GM19023 (cell line): ENCODE measurements around the gene ARAP2.
A peak's percentile ranks its signal among the peaks of the same experiment; 100 is the strongest.
"Not testable (repeated sequence)": the region's sequence is repeated elsewhere in the genome, so short reads cannot be mapped to it uniquely, and the experiment has no call there.

ENCODE experiments used
- ATAC-seq: cut with Tn5 transposase; IDR thresholded peaks from one replicate; pipeline ENCODE4 v1.9.1; 2021; ENCODE audit warnings: mild to moderate bottlenecking, moderate library complexity; ENCODE audit not compliant: unreplicated experiment

The ARAP2 gene

DNA sequence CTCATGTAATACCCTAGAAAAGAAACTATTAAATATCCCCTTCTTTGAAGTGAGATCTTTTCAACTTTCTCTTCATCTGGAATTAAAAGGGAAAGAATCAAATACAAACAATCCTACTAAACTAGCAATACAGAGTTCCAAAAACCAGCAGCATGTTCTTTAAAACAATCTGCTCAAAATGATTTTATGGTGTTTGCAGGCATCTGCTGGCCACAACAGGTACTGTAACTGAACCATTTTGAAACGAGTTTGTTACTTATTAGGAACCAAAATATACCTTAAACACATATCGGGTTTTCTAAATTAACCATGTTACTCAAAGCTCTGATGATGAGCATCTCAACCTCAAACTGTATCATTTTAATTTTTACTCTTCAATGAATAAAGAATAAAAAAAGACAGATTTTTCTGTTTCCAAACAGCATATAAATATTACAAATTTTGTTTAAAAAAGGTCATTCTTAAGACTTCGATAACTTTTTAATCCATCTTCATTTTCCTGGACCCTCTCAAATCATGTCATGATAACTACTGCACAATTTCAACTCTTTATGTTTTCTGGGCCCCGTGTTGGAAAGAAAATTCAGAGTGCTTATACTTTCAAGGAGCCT lies 56.5 kb downstream of the ARAP2 start:
- no peak for ATAC-seq

DNA sequence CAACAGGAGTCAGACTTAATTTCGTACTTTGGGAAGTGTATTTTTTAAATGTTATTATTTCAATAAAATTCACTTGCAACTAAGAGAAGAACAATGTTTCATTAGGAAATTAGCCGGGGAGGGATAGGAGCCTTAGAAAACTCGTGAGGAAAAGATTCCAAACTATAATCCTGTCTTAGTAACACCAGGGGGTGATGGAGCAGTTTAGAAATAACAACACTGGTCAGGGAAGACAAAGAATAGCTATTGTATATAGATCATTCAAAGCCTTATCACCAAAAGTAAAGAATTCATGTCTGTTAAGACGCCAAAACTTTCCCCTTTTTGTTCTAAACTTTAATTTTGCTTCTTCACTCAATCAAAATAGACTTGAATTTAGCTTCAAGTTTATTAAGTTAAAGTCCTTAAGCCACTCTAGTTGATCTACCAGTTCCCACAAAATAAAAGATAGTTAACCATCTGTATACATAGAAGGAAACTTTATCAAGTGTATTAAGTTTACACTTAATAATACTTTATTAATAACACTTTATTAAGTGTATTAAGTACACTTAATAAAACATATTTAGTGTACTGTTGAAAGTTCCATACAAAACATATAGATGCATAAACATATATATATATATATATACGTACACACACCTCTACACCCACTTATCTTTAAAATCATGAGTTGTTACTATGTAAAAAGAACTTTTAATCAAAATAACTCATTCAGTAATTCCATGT lies 60.5 kb downstream of the ARAP2 start:
- no peak for ATAC-seq

DNA sequence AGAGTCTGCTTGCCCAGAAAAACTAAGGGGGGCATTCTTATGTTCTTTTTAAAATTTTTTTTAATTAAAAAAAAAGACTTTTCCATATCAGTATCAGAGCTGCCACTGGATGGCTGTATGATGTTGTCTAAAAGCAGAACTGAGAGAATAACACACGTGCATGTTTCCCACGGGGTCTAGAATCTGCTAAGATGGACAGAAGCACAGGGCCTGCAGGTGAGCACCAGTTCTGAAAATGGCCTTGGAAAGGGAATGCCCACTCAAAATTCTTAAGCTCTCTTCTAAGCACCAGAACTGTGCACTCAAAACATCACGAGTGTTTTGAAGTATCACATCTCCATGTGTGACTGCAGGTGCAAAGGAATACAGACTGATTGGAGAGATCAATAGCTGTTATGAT lies 61.1 kb downstream of the ARAP2 start:
- ATAC-seq: no peak

DNA sequence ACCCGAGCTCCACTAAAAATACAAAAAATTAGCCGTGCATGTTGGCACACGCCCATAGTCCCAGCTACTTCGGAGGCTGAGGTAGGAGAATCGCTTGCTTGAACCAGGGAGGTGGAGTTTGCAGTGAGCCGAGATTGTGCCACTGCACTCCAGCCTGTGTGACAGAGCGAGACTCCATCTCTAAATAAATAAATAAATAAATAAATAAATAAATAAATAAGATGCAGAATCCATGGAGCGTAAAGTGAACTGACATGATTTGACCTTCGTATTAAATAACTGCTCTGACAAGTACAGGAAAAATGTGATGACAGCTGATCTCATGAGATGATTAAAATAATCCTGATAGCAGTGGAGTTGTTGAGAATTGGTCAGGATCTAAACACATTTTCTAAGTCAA lies 62.0 kb downstream of the ARAP2 start:
- not testable (repeated sequence) for ATAC-seq

DNA sequence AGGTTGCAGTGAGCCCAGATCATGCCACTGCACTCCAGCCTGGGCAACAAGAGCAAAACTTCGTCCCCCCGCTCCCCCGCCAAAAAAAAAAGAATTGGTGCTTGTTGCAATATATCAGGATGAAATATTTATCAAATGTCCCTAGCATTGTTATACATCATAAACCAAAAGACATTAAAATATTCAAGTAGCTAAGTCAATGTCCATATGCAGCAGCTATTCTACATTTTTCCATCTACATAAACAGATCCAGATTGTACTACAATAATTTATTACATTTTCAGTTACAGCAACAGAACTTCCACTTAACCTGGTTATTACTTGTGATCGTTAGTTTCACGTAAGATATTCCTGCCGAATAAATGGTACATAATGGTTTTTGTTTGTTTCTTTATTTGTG lies 64.1 kb downstream of the ARAP2 start:
- ATAC-seq: no peak

DNA sequence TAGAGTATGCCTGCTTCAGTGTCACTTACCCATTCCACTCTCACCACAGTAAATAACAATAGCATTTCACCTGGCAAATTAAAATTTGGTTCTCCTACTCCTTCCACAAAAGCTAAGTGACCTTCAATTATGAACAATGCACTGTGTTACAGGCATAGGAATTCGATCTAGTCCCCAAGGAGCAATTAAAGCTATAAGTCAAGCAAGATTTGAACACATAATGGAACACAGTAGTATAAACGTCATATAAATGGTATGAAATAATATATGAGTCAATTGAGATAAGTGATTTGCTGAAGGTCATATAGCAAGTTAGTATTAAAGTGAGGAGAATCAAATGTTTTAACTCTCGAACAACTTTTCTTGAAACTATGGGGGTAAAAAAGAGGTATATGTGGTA lies 65.8 kb downstream of the ARAP2 start:
- no peak for ATAC-seq

DNA sequence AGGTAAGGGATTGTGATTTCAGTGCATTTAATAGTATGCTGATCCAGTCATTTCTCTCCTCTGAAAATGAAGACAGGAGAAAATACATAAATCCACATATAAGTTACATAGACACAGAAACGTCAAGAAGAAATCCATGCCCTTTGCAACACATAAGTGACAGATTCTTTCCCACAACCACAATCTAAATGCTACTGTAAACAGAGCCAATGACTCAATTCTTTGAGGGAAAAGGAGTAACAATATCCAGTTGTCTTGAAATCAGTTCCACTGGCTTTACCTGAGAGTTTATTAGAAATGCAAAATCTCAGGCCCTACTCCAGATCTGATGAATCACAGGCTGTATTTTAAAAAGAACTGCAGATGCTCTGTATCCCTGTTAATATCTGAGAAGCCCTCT lies 66.4 kb downstream of the ARAP2 start:
- ATAC-seq: no peak

DNA sequence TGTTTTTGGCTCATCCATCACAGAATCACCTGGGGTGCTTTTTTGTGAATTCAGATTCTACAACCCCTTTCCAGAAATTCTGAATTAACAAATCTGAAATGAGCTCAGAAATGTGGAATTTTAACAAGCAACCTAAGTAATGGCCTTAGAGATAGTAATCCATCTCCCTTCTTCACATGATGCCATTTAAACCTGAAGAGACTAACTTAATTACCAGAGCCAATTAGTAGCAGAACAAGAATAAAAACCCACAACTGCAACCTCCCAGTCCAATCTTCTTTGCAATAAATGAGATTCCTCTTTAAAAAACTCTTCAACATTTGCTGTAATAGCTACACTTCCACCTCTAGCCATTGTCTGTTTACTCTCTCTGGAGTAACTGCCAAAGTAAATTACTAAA lies 69.7 kb downstream of the ARAP2 start:
- ATAC-seq: no peak

DNA sequence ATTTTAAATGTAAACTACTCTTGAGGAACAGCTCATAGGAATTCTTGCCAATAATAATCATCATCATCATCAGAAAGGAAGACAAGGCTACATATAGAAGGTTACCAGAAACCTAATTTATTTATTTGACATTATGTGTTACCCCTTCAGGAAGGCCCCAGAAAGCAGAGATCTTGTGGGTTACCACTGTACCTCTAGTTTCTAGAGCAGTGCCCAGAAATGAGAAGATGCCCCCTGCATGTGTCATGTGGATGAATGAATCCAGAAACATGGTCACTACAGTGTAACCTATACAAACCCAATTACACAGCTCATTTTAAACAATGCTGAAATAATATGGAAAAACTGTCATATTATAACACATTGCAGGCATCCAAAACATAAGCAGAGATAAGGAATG lies 70.4 kb downstream of the ARAP2 start:
- no peak for ATAC-seq

DNA sequence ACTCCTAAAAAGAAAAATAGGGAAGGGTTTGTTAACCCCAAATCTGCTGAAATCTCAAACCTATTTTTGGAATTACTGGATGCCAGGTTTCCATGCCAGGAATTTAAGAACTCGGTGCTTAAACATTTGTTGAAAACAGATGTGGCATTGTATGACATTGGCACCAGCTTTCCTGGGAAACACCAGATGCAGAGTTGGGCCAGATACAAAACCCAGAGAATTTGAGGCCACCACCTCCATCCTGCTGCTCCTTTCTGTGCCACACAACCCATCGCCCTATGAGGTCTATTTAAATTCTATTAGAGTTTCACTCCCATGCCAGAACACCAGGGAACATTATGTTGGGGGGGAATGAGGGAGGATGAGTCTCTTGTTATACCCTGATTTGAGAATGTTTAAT lies 71.7 kb downstream of the ARAP2 start:
- no peak for ATAC-seq

DNA sequence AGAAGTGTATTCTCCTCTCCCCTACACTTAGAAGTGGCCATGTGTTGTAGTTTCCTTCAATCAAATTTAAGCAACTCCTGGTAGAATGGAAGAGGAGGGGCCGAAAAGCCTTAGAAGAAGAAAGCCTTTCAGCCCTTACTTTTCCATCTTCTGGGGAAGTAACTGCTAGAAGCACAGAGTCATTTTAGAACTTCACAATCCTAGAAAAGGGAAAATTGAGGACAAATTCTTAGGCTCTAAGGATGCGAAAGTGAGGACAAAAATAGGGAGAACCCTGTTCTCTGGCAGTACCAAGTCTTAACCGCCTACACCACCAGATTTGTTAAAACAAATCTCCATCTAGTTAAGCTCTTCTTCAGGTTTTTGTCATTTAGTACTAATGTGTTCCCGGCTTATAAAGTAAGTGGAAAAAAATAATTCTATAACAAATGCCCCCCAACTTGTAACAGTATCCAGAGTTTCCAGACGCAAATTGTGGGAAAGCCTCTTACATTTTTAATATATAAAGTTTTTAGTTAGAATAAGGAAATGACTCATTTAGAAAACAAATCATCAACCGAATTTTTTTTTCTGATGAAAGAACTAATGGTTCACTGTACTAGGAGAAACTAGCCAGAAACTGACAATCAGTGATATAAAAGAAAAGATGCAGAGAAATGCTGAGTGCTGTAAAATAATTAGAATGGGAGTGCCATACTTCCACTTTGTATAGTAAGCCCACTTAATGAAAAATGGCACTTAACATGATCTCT lies 76.0 kb downstream of the ARAP2 start:
- ATAC-seq: no peak

DNA sequence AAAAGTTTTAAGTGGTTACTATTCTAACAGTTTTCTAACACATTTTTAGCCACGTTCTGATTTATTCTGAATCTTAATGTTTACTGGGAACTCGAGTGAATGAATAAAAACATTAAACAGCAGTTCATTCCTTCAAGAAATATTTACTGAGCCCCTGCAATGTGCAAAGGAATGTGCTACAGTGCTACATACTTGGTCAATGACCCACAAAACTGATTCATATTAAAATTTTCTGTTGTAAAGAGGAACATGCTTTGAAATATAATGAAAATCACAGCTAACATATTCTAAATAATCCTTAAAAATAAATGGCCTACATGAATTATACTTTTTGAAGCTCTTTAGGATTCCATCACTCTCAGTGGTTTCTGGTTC lies 78.7 kb downstream of the ARAP2 start:
- no peak for ATAC-seq

DNA sequence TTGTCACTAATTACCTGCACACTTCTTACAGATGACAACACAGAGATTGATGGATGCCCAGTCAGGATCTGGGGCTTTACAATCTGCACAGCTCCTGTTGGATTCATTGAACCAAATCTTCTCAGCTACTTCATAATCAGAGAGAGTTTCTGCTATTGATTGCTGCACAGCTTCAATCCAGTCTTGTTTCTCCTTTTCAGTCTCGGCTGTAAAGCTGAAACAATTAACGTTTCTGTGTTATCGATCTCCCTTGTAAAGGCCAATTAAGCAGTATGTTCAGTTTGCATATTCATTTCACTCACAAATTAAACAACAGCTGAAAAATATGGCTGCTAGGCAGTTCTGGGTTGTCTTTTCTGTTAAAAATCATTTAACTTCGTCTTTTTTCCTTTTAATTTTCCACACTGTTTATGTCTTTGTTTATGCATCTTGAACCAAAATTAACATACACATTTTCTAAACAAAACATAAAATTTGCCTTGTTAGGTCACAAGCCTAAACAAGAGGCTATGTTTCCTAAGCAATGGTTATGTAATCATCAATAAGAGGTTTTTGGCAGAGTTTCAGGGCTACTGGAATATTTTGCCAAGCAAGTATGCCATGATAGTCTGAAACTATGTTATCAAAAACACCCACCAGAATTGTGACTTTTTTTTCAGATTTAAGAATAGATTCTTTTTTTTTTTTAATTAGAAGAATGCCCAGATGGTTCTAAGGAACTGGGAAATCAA lies 79.2 kb downstream of the ARAP2 start:
- ATAC-seq: no peak

DNA sequence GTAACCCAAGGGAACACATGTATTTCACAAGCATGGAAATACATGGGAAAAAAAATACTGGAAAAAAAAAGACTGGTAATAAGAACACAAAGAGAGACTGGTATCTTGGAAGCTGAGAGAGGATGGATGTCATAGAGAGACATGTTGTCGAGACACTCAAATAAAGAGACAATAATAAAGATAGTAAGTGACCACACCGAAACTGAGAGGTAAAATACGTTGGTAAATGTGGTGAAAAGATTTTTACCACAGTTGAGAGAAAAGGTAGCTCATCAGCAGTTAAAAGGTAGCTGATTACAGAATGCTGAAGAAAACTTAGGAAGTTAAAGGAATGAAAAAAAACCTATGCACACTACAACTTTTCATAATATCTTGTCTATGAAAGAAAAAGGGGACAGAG lies 81.1 kb downstream of the ARAP2 start:
- ATAC-seq: peak; percentile 55

DNA sequence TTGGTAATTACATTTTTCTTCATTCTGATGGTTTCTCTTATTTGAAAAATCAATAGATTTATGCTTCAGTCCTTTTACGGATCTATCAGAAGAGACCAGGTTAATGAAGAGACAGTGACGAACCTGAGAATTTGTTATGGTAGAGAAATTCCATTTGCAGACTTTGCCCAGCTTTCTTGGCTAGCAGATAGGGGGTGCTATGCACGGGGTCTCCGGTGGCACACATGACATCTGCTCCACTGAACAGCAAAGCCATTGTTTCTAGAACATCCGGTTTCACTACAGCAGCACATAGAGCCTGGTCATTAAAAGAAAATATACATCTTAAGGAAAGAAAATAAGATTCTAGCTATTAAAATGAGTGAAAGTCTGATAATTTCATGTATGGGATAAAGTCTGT lies 85.1 kb downstream of the ARAP2 start:
- ATAC-seq: no peak

DNA sequence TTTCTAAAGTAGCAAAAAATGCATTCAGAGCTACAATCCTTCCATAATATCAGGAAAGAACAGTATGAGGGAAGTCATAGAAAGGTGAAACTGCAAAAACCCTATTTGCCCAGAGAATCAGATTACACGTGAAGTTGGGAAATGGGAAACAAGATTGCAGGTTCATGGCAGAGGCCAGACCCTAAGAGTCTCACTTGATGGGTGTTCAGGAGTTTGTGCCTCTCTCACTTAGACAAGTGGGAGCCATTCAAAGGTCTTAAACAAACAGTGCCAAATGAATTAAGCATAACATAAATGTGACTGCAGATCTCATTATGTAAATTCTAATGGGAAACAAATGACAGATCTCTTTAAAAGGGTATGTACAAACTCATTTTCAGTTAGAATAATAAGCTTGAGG lies 91.6 kb downstream of the ARAP2 start:
- no peak for ATAC-seq

DNA sequence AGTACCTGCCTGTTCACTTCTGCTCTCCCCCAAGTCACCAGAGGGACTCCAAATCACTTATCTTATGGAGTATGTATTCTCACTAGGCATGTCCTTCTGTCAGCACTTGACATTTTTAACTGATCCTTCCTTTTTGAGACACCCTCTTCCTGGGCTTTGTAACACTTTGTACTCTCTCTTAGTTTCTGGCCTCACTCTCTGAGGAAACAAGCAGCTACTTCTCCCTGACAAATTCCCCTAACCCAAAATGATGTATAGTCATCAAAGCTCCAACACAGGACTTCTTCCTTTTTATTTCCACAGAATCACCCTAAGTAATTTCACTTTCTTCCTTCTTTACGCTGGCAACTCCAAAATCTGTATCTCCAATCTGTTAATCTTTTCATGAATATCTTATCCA lies 101.8 kb downstream of the ARAP2 start:
- ATAC-seq: no peak

DNA sequence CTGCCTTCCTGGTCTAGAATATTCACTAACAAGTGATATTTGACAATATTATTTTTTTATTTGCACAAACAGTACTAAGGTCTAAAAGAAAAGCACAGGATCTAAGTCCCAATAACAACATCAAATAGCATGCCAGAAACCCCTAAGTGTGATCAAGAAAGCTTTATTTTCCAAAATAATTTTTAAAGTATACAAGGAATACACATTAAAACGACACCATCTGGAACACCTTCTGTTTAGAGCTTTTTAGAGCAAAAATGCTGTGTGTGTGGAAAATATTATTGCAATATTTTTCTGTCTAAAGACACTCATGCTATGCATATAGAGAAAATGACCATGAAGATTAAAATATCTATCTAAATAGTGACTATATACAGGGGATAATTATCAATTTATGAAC lies 103.1 kb downstream of the ARAP2 start:
- ATAC-seq: no peak

DNA sequence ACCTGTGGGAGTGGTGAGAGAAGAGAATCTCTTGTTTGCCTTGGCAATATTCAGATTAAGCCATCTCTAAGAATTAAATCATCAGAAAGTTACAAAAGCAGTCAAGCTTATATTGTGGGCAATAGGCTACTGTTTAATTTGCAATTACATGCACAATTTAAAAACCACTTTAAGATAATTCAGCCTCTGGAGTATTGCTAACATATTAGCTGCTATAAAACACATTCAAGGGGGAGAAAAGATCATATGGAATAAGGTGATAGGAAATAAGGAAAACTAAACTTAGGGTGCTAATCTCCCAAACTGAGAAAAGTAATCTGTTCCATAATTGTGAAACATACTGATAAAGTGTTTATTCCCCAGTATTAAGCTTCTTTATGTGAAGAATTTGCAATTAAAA lies 103.9 kb downstream of the ARAP2 start:
- no peak for ATAC-seq

DNA sequence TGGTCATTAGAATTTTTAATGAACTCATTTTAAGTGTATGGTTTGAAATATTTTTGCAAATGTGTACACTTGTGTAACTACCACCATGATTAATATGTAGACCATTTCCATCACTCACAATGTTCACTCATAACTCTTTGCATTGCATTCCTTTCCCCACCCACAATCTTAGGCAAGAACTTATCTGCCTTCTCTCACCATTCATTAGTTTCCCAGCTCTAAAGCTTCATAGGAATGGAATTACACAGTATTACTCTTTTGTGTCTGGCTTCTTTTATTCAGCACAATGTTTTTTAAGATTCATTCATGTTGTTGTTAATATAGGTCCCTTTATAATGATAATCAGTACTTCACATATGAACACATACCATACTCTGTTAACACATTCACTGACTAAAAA lies 106.1 kb downstream of the ARAP2 start:
- no peak for ATAC-seq

DNA sequence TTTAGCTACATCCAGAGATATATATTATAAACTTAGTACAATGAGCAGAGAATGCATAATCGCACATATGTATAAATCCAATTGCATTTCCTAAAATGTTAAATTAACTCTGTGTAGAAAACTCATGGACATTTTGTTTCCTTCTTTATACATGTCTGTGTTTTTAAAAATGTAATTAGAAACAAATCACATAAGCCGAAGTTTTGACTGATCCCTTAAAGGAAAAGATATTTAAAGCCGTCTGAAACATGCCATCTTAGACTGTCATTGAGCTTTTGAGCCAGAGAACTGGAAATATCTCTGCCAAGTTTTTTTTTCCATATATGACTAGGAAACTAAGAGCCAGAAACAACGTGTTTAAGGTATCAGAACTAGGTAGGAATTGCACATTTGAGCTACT lies 107.0 kb downstream of the ARAP2 start:
- ATAC-seq: no peak

DNA sequence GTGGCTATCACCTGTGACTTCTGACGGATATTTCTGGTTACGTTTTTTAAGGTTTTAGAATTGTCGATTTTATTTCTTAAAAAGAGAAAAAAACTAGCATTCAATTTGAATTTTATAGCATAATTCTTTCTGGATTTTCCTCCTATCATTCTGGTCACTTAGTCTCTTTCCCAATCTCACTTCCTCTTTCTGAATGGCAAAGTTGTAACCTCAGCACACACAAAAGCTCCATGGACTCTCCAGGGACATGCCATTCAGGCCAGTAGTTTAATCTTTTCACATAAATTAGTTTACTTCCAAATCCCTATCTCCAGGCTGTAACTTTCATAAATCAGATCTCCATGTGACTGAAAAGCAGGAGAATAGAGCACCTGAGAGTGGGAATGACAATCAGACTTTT lies 110.7 kb downstream of the ARAP2 start:
- no peak for ATAC-seq
